NCI-H187 (cell line): ENCODE results near the gene SORCS2.

Experiments used
- DNase-seq, 2 experiments: peaks; one replicate each; lab custom pipeline; 2025; lab: John Stamatoyannopoulos, UW

Gene SORCS2

GRCh38 chr4:7529368-7530080, 337.2 kb downstream of the SORCS2 start:
- no peak for DNase-seq

DNA sequence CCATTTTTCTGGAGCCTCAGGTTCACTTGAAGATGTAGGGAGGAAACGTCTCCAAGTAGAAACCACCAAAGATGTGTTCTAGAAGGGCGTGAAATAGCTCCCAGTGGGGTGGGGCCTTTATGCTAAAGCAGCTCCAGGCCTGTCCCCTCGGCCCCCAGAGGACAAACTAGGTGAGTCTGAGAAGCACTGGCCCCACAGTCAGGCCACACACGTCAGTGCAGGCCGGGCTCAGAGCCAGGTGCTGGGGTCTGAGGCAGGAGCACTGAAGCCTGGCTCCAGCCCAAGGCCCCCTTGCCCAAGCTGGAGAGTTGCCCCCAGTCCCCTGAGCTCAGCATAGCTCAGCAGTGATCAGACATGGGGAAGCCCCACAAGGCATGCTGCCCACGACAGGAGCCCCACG, 337.7 kb downstream of the SORCS2 start:
- DNase-seq: no peak

DNA sequence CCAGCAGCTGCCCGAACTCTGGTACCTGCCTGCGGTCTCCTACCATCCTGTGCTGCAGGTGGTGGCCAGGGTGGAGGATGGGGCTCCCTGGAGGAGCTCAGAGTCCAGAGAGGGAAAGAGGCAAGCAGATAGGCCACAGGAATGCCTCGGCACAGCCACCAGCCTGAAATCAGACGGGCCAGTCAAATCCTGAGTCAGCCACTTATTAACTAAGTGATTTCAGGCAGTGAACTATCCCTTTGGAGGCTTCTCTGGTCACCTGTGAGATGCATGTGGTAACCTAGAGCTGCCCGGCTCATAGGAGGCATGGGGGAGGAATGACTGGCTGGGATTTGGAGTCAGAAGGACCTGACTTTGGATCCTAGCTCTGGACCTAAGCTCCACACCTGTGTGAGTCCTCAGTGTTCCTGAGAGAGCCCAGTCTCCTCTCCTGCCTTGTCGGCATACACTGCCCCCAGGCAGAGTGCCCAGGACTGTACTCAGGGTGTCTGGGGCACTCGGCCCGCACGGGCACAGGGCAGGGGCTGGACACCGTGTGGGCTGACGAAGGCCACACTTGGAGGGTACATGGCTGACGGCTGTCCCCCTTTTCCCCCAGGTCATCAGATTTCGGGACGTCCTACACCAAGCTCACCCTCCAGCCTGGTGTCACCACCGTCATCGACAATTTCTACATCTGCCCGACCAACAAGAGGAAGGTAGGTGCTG, 338.7 kb downstream of the SORCS2 start:
- no peak for DNase-seq

DNA sequence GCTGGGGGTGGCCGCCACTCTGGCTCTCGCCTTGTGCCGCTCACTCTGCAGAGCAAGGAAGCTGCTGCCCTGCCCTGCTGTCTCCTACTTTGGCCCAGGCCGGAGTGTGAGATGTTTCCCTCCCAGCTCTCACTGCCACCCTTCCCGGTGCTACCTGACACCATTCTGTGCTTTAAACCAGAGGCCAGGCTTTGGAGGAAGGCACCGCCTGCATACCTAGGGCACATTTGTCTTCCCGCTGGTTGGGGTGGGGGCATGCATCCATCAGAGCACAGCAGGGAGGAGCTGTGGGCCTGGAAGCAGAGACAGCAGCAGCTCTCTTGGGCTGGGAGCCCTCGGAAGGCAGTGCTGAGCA, 339.3 kb downstream of the SORCS2 start:
- DNase-seq: no peak

GRCh38 chr4:7532043-7532442, 339.7 kb downstream of the SORCS2 start:
- DNase-seq: no peak

- no peak for DNase-seq
Measured at GRCh38 chr4:7533267-7533666, 340.9 kb downstream of the SORCS2 start.

DNA sequence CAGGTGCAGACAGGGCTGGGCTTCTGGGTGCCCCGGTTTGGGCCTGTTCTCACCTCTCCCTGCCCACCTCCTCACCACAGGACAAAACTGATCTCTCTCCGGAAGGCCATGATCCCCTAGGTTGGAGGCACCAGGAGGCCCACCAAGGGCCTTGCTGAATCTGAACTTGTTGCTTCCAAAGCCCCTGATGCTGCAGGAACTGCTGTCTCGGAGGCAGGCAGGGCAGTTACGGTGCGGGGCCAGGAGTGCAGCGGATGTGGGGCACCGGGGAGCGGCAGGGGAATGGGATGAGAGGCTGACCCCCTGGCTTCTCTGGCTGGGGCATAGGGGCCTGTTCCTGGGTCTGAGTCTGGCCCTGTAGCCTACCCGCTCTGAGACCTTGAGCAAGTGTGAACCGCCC, 342.8 kb downstream of the SORCS2 start:
- no peak for DNase-seq

- no peak for DNase-seq
Measured at GRCh38 chr4:7535619-7536018, 343.3 kb downstream of the SORCS2 start.

DNA sequence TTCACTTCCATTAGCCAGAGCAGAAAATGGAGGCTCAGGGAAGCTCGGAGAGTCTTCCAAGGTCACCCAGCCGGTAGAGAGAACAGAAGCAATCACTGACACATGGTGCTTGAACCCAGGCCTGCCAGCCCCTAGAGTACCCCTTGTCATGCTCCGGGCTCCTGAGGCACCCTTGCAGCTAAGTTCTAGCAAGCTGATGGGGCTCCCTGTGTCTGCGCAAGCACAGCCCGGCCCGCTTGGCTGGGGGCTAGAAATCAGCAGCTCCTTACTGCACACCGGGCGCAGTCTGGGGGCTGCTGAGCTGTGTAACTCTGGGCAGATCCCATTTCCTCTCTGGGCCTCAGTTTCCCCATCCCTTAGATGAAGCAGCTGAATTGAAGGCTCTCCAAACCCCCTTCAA, 344.5 kb downstream of the SORCS2 start:
- no peak for DNase-seq

DNA sequence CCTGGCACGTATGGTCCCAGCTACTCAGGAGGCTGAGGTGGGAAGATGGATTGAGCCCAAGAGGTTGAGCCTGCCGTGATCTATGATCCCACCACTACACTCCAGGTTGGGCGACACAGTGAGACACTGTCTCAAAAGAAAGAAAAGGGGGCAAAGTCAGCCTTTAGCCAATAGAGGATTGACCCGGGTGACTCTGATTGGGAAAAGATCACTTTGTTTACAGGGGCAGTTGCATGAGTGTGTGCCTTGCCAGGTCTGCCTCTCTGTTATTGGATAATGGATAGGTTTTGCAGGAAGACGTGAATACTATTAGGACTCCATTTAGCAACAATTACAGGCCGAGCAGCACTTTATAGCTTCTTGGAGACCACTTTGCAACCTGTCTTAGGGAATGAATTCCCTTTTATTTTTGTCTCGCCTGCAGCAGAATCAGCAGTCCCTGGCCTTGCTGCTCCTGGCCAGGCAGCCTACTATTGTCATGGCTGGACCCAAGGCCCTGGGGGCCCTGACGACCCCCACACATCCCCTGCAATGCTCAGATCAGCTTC, 345.6 kb downstream of the SORCS2 start:
- no peak for DNase-seq

GRCh38 chr4:7538518-7538917, 346.2 kb downstream of the SORCS2 start:
- DNase-seq: no peak

DNA sequence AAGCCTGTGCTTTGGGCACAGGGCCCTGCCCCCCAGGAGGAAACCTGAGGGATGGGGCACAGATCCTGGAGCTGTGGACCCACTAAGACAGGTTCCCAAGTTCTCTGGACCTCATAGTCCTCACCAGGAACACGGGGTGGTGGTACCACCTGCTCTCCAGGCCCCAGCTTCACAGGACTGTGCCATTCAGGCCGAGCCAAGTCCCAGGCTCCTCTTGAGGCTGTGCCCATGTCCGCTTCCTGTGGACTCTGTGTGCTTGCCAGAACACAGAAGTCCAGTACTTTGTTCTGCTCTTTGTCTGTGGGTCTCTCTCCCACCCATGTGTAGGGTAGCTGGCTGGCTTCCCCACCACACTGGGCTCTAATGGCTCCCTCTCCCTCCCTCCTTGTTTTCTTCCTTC, 346.8 kb downstream of the SORCS2 start:
- DNase-seq: no peak

DNA sequence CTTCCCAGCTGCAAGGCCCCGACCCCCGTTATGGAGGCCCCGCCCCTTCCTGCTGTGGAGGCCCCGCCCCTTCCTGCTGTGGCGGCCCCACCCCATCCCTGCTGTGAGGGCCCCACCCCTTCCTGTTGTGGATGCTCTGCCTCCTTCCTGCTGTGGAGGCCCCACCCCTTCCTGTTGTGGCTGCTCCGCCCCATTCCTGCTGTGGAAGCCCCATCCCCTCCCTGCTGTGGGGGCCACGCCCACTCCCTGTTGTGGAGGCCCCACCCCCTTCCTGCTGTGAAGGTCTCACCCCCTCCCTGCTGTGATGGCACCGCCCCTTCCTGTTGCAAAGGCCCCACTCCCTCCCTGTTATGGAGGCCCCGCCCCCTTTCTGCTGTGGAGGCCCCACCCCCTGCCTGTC, 347.3 kb downstream of the SORCS2 start:
- DNase-seq: peak; percentile 4 to 42

- no peak for DNase-seq
Measured at GRCh38 chr4:7540206-7540605, 347.9 kb downstream of the SORCS2 start.

DNA sequence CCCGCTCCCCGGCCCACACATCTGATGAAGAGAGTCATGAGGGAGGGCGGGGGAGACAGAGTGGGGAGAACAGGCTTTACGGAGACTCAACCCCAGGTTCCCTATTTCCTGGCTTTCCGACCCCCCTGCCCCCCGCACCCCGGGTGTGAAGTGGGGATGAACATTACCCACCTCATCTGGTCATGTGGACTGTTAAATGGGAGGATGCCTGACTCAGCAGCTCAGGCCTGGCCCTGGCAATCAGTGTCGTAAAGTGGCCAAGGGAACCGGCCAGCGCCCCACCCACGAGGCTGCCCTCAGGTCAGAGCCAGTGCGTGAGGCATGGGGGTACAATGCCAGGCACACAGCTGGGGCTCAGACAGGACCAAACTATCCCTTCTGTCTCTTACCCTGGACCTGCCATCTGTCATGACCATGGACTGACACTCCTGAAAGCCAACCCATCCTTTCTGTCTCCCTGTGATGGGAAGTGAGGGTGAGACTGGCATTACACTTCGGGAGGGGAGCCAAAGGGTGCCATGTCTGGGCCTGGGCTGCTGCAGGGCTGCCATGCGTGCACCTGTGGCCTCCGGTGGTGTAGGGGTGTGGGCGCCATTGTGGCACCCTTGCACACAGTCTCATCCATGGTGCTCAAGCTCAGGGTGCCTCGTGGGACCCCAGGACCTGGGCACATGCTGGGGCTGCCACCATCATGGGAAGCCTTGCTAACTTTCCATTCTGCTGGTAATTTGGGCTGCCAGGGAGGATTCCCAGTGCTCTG, 348.5 kb downstream of the SORCS2 start:
- no peak for DNase-seq

GRCh38 chr4:7541414-7541810, 349.1 kb downstream of the SORCS2 start:
- DNase-seq: no peak

GRCh38 chr4:7542781-7543180, 350.4 kb downstream of the SORCS2 start:
- DNase-seq: no peak

GRCh38 chr4:7546152-7546808, 353.9 kb downstream of the SORCS2 start:
- no peak for DNase-seq

GRCh38 chr4:7546809-7547367, 354.6 kb downstream of the SORCS2 start:
- no peak for DNase-seq

GRCh38 chr4:7547368-7548040, 355.2 kb downstream of the SORCS2 start:
- DNase-seq: no peak

DNA sequence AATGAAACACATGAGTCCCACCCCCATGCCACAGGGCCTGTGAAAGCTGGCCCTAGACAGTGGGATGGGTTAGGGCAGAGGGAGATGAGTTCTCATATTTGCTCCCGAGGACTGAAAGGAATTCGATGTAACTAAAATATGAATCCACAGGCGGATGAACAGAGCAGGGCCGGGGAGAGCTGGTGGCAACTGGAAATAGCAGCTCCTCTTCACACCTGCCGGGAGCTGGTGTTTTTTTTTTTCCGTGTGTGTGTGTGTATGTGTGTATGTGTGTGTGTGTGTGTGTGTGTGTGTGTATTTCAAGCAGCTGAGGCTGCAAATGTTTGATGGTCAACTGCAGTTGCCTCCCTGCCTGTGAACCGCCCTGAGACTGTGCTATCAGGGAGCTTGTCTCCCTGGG, 357.5 kb downstream of the SORCS2 start:
- DNase-seq: no peak
